Measurements from ENCODE around the gene USP2.

DNA sequence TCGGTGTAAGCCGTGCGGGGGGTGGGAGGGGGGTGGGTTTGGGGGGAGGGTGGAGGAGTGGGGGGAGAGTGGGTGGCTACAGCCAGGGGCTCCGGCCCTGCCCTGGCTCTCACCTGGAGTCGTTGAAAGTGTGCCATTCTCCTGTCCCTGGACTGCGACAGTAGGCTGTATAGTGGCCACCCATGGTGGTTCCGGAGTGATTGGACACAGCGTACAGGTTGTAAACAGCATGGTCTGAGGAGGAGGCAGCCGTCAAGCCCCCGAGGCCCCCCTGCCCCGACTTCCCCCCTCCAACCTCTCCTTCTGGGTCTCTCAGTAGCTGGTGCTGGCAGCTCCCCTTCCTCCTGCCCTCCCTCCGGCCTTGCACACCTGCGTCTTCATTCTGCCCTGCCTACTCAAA lies 24.4 kb downstream of the USP2 start:
- TF ChIP-seq POU2F2 (IDR thresholded peaks at IDR 0.05; ENCODE audit: low read depth, low read length) (no peak), POLR2AphosphoS5 (IDR thresholded peaks at IDR 0.05; ENCODE audit: low read depth, low read length) (no peak)

Measured in GM12891 (cell line).